SK-N-SH treated with all-trans-retinoic acid at 6 μM for 48 hours (cell line): ENCODE data around the gene SEMA4D.

Source experiments
- ATAC-seq: fragments of 200-7000 bp; cut with Tn5 transposase; 3 replicates; pipeline ENCODE4 v1.9.1; 2020; ENCODE audit warnings: mild to moderate bottlenecking, moderate library complexity
- ARNTL ChIP-seq: fragments of 450-650 bp; formaldehyde crosslinking; IDR thresholded peaks from 2 replicates; pipeline ENCODE4 v1.5.0; 2020; ENCODE audit warnings: low read depth, mild to moderate bottlenecking, moderate library complexity, borderline replicate concordance
- BACH2 ChIP-seq: fragments of 250-450 bp; sonication (Bioruptor Pico); IDR thresholded peaks from 2 replicates; pipeline ENCODE4 v1.9.0; 2021; ENCODE audit warnings: mild to moderate bottlenecking, borderline replicate concordance
- GLIS3 ChIP-seq: fragments of 250-450 bp; sonication (Bioruptor Pico); IDR thresholded peaks from 2 replicates; pipeline ENCODE4 v1.5.0; 2020; ENCODE audit warnings: mild to moderate bottlenecking, moderate library complexity
- ISL1 ChIP-seq: fragments of 250-450 bp; sonication (Bioruptor Pico); IDR thresholded peaks from 2 replicates; pipeline ENCODE4 v2.1.2; 2022; ENCODE audit warnings: mild to moderate bottlenecking, moderate library complexity
- OSR1 ChIP-seq: fragments of 250-450 bp; sonication (Bioruptor Pico); IDR thresholded peaks from 2 replicates; pipeline ENCODE4 v1.8.0; 2022; ENCODE audit warnings: moderate library complexity, mild to moderate bottlenecking, inconsistent platforms
- PATZ1 ChIP-seq: fragments of 250-450 bp; sonication (Bioruptor Pico); IDR thresholded peaks from 2 replicates; pipeline ENCODE4 v1.8.0; 2020; ENCODE audit warnings: mild to moderate bottlenecking, moderate library complexity, borderline replicate concordance
- PPARA ChIP-seq: fragments of 250-450 bp; sonication (Bioruptor Pico); IDR thresholded peaks from 2 replicates; pipeline ENCODE4 v1.5.0; 2020; ENCODE audit warnings: mild to moderate bottlenecking, borderline replicate concordance
- SNAI2 ChIP-seq: fragments of 250-450 bp; sonication (Bioruptor Pico); IDR thresholded peaks from 2 replicates; pipeline ENCODE4 v1.5.0; 2020; ENCODE audit warnings: mild to moderate bottlenecking, moderate library complexity
- TCF4 ChIP-seq: fragments of 250-450 bp; sonication (Bioruptor Pico); IDR thresholded peaks from 2 replicates; pipeline ENCODE4 v1.8.0; 2021; ENCODE audit warnings: mild to moderate bottlenecking, moderate library complexity, borderline replicate concordance
- TSHZ2 ChIP-seq: fragments of 250-450 bp; sonication (Bioruptor Pico); IDR thresholded peaks from 2 replicates; pipeline ENCODE4 v1.5.0; 2020; ENCODE audit warnings: mild to moderate bottlenecking, moderate library complexity
- ZFP30 ChIP-seq: fragments of 450-650 bp; formaldehyde crosslinking; IDR thresholded peaks from 2 replicates; pipeline ENCODE4 v1.5.0; 2022; ENCODE audit warnings: mild to moderate bottlenecking, moderate library complexity
- ZNF565 ChIP-seq: fragments of 450-650 bp; formaldehyde crosslinking; conservative IDR thresholded peaks from 2 replicates; pipeline ENCODE4 v1.5.0; 2020; ENCODE audit warnings: low read depth, mild to moderate bottlenecking, moderate library complexity
- ZNF70 ChIP-seq: fragments of 450-650 bp; formaldehyde crosslinking; IDR thresholded peaks from 2 replicates; pipeline ENCODE4 v1.5.0; 2020; ENCODE audit warnings: mild to moderate bottlenecking, moderate library complexity
- TF ChIP-seq, protein P1 (sequence below): fragments of 250-450 bp; sonication (Bioruptor Pico); IDR thresholded peaks from 2 replicates; pipeline ENCODE4 v1.5.1; 2021; ENCODE audit warnings: mild to moderate bottlenecking, moderate library complexity
- TF ChIP-seq, protein P2 (sequence below): fragments of 250-450 bp; sonication (Bioruptor Pico); IDR thresholded peaks from 2 replicates; pipeline ENCODE4 v1.5.1; 2020; ENCODE audit warnings: low read depth, mild to moderate bottlenecking, moderate library complexity
- TF ChIP-seq, protein P3 (sequence below): fragments of 250-450 bp; sonication (Bioruptor Pico); IDR thresholded peaks from 2 replicates; pipeline ENCODE4 v1.8.0; 2021; ENCODE audit warnings: low read depth, mild to moderate bottlenecking, moderate library complexity, borderline replicate concordance

SEMA4D gene

DNA sequence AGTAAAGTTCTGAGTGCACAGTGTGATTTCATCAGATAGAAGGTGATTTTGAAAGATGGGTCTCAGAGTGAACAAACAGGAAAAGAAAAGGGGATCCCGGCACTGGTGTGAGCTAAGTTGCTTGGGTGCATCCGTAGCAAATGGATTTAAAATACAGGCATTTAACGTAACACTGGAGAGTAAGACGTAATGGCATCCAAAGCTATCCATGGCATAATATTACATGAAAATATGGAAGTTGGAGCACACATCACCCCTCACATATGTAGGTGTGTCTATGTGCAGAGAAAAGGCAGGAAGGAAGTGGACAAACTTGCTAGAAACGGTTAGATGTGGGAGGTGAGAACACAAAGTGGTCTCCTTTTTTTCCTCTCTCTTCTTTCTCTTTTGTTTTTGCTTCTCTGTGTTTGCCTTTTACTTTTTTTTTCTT is 38.2 kb upstream of the SEMA4D start:
- ATAC-seq, result no peak
- TF ChIP-seq, protein P1, sequence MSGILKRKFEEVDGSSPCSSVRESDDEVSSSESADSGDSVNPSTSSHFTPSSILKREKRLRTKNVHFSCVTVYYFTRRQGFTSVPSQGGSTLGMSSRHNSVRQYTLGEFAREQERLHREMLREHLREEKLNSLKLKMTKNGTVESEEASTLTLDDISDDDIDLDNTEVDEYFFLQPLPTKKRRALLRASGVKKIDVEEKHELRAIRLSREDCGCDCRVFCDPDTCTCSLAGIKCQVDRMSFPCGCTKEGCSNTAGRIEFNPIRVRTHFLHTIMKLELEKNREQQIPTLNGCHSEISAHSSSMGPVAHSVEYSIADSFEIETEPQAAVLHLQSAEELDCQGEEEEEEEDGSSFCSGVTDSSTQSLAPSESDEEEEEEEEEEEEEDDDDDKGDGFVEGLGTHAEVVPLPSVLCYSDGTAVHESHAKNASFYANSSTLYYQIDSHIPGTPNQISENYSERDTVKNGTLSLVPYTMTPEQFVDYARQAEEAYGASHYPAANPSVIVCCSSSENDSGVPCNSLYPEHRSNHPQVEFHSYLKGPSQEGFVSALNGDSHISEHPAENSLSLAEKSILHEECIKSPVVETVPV (CRISPR knock-in tag), result no peak
- TF ChIP-seq OSR1 (CRISPR knock-in tag) (no peak), PPARA (no peak), ZFP30 (CRISPR knock-in tag) (no peak), GLIS3 (CRISPR knock-in tag) (no peak), BACH2 (CRISPR knock-in tag) (no peak), TSHZ2 (CRISPR knock-in tag) (no peak), ZNF565 (CRISPR knock-in tag) (no peak)
- TF ChIP-seq, protein P2, sequence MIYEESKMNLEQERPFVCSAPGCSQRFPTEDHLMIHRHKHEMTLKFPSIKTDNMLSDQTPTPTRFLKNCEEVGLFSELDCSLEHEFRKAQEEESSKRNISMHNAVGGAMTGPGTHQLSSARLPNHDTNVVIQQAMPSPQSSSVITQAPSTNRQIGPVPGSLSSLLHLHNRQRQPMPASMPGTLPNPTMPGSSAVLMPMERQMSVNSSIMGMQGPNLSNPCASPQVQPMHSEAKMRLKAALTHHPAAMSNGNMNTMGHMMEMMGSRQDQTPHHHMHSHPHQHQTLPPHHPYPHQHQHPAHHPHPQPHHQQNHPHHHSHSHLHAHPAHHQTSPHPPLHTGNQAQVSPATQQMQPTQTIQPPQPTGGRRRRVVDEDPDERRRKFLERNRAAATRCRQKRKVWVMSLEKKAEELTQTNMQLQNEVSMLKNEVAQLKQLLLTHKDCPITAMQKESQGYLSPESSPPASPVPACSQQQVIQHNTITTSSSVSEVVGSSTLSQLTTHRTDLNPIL (CRISPR knock-in tag), result no peak
- TF ChIP-seq, protein P3, sequence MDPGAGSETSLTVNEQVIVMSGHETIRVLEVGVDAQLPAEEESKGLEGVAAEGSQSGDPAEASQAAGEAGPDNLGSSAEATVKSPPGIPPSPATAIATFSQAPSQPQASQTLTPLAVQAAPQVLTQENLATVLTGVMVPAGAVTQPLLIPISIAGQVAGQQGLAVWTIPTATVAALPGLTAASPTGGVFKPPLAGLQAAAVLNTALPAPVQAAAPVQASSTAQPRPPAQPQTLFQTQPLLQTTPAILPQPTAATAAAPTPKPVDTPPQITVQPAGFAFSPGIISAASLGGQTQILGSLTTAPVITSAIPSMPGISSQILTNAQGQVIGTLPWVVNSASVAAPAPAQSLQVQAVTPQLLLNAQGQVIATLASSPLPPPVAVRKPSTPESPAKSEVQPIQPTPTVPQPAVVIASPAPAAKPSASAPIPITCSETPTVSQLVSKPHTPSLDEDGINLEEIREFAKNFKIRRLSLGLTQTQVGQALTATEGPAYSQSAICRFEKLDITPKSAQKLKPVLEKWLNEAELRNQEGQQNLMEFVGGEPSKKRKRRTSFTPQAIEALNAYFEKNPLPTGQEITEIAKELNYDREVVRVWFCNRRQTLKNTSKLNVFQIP (CRISPR knock-in tag), result no peak

DNA sequence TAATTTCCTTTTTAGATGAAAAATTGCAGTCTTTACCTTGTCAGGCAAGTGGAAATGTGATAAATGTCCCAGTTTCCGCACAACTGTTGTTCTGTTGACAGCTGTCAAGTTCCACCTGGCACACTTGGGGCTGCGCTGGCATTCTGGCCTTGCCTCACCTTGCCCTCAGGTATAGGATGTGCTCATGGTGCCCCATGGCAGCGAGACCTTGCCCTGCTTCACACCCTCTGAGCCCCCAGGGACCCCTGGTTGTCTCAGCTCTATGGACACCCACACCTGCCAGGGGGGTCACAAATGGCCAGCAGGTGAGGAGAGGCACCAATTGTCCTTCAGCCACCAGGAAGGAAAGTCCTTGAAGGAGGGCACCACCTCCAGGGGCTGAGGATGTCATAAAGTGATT is 37.5 kb upstream of the SEMA4D start:
- ATAC-seq, result no peak
- TF ChIP-seq ISL1 (no peak), PATZ1 (no peak), SNAI2 (no peak), BACH2 (CRISPR knock-in tag) (no peak), OSR1 (CRISPR knock-in tag) (no peak), ZNF565 (CRISPR knock-in tag) (no peak), ARNTL (CRISPR knock-in tag) (no peak), TCF4 (CRISPR knock-in tag) (no peak)
- TF ChIP-seq, protein P2 (CRISPR knock-in tag), result no peak
- TF ChIP-seq, protein P1 (CRISPR knock-in tag), result no peak

GRCh38 chr9:89534515-89535287 is 36.8 kb upstream of the SEMA4D start:
- no peak for TF ChIP-seq SNAI2
- no peak for TF ChIP-seq TSHZ2 (CRISPR knock-in tag)
- TF ChIP-seq OSR1 (CRISPR knock-in tag), result no peak
- TF ChIP-seq ZNF70 (CRISPR knock-in tag), result no peak
- no peak for ATAC-seq
